Measurements from ENCODE around the gene KTN1.

KTN1 gene

DNA sequence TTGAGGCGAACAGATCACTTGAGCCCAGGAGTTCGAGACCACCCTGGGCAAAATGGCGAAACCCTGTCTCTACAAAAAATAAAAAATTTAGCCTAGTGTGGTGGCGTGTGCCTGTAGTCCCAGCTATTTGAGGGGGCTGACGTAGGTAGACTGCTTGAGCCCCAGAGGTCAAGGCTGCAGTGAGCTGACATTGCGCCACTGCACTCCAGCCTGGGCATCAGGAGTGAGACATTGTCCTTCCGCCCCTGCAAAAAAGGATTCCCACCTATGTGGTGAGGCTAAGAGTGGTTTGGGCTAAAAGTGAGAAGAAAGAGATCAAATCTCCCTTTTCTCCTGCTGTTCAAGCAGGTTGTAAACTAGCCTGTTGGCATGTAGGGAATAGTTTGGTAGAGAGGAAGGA is 5.0 kb upstream of the KTN1 start:
- DNase-seq, result no peak

DNA sequence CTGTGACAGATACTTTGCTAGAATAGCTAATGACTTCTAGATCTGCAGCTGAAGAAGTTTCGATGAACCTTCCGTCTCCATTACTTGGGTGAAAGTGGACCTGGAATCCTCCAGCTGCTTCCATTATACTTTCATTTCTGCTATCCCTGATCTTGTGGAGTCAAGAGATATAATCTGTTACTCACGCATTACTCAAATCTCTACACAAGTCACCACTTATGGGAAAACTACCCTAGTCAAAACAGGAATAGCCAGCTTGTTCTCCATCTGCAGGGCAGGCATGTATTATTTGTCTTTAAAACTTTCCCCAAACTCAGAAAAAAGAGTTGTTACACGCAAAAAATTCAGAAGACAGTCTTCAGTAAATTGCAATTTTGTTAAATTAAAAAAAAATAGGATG is 2.8 kb upstream of the KTN1 start:
- DNase-seq, result no peak

DNA sequence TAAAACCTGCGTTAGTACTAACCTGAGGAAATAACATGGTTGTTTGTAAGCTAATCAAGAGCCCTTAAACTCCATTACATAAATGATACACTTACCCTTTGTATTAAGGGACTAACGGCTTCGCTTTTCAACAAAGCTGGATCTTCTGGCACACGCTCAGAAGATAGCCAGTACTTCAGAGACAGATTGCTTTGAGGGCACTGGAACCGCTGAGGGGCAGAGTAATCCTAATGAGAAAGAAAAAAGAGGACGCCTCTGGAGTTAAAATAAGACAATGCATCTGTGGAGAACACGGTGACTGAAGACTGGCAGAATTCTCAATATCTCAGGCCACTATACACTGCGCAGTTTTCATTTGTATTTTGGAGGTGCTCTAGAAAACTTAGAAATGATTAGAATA is 1.5 kb upstream of the KTN1 start:
- peak in 1 of 58 donors; percentile 2 for DNase-seq

DNA sequence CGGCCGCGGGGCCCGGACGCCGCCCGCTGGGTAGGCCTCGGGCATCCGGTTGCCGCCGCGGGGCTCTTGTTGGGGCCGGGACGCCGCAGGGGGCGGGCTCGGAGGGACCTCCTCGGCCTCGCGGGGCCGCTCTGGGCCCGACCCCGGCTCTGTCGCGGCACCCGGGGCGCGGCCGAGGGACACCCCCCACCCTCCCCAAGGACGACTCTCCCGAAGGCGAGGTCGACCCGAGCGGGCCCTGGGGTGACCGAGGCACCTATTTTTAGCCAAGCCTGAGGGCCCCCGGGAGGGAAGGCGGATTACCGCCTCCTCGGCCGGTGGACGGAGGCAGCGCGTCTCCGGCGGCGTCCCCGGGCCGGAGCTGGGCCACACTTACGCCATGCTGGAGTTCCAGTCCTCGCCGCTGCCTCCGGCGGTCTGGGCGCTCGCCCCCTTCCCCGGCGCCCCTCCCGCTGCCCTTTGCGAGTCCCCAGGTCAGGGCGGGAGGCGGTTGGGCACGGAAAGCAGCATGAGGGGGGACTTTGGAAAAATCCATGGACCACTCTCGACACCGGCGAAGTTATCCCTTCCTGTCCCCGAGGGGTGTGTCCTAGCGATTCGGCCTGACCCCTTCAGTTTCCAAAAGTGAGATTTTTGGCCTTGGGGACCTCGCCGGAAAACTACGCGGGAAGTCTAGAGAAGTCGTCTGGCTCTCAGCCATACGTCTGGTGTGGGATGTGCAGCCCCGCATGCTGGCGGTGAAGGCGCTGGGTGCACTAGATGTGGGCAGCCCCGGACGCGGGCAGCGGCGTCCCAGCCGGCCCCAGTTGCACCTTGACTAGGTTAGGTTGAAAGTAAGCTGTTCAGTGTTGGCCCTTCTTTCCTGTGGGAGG is 699 bp downstream of the KTN1 start:
- peak in 38 of 58 donors; percentile 7 to 66 (median 46) for DNase-seq

DNA sequence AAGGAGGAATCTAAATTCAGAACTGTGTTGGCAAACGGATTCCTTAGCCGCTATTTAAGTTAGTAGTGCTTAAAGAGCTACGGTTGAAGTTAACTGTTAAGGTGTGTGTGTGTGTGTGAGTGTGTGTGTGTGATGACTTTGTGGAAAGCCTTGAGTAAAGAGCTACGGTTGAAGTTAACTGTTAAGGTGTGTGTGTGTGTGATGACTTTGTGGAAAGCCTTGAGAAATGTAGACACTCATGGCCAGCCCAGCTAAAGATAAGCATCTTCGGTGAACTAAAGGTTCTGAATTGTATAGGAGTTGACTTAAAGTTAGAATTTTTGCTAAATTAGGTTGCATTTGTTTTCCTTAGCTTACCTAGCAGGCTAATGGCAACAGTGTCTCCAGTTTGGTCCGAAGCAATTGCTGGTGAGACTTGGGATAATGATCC is 1.4 kb downstream of the KTN1 start:
- no peak for DNase-seq

DNA sequence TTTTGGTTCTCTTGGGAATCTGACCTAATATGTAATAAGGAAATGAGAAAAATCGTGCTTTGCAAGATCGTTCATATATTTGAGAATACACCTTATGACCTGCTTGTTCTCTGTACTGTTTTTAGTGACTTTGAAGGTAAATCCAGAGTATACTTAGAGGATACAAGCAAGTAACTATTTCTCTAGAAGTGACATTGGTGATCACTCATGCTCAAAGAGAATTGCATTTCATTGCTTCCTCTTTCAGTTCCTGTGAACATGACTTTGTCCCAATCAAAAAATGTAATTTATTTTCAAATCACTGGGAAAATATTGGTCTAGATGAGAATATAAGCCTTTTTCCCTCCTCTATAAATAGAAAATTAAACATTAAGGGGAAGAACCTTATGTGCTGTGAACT is 2.7 kb downstream of the KTN1 start:
- no peak for DNase-seq

DNA sequence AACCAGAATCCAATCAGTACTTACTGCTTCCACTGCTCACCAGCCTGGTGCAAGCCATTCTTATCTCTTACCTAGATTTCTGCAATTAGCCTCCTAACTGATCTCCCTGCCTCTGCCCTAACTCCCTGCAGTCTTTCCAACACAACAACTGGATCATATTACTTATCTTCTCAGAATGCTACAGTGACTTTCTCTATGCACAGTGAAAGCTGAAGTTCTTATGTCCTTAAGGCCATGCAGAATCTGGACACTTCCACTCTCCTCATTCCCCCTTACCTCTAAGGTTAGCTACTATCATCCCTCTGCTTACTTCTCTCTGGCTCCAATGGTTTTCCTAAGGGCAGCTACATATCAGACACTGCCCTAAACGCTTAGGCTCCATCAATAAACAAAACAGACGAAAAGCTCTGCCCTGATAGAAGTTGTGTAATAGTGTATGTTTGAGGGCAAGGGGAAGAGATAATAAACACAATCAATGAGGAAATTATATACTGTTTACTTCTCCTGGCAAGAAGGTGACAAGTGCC is 4.0 kb downstream of the KTN1 start:
- DNase-seq, result no peak

DNA sequence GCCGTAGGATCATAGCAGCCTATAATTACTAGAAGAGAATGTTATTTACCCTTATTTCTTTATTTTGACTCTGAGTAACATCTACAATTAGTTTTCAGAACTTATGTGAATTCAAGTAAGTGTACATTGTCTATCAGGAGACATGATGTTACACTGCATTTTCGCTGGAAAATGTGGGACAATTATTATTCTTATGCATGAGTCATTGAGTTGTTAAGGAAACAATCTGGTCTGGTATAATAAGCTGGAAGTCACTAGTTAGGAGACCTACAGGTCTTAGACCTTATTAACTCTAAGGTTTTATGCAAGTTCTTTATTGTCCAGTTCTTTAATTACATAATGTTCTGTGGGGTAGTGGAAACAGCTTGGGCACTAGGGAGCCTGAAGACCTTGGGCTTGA is 5.8 kb downstream of the KTN1 start:
- DNase-seq, result no peak

DNA sequence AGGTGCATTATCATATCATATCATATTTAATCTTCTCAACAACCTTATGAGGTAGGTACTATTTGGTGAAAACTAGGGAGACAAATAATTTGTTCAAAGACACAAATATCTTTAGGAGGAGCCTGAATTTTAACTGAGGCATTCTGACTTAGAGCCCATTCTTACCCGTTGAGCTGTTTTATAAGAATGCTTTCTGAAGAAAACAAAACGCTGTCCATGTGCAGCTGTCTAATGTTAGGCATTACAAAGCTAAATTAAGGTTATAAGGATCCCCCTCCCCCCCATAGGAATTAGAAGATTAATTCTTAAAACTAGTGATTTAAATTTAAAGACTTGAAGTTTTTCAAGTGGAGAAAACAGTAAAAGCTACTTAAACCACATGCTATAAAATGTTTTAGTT is 6.4 kb downstream of the KTN1 start:
- DNase-seq, result no peak

DNA sequence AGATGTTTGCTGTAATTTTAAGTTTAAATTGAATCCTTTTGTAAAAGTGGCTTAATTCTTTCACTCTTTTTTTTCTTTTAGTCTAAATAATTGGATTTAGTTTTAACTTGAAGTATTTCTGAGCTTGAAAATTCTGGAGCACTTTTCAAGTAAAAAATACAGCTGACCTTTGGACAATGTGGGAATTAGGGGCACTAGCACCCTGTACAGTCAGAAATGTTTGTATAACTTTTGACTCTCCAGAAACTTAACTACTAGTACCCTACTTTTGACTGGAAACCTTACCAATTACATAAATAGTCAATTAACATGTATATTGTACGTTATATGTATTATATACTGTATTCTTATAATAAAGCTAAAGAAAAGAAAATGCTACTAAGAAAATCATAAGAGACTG is 7.8 kb downstream of the KTN1 start:
- DNase-seq, result no peak

DNA sequence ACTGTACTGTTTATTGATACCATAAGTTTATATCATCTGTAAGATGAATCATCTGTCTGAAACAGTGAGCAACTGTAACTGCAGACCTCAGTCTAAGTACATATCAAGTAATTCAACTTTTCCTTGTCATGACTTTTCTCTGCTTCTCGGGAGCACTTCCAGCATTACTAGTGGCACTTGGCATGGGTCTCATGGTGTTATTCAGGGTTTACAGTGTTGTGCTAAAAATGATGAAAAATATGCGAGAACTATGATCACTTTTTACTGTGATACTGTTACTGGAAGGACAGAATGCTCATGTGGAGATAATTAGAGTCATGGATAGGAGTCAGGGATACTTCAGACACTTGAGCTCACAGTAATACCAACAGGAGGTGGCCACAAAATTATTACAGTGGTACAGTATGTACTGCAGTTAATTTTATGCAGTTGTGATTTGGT is 8.3 kb downstream of the KTN1 start:
- DNase-seq, result no peak

DNA sequence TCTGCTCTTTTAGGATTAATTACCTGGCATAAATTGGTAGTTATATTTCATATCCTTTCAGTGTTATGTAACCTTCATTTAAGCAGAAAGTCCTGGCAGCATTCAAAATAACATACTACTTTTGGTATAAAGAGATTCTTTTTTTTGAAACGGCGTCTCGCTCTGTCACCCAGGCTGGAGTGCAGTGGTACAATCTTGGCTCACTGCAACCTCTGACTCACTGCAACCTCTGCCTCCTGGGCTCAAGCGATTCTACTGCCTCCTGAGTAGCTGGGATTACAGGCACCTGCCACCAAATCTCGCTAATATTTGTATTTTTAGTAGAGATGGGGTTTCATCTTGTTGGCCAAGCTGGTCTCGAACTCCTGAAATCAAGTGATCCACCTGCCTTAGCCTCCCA is 9.2 kb downstream of the KTN1 start:
- DNase-seq, result no peak

DNA sequence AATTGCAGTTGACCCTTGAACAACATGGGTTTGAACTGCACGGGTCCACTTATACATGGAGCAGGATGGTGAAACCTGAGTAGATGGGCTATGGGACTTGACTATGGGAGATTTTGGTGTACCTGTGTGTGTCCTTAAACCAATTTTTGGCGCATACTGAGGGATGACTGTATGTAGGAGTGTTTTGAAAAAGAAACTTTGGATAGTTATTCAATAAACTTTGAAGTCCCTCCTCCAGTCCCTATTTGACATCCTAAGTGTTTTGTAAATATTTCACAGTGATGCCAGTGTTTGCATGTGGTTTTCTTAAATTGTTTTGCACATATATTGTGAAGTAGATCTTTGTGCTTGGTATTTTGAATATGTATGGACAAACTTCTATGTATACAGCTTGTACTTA is 12.4 kb downstream of the KTN1 start:
- DNase-seq, result no peak

DNA sequence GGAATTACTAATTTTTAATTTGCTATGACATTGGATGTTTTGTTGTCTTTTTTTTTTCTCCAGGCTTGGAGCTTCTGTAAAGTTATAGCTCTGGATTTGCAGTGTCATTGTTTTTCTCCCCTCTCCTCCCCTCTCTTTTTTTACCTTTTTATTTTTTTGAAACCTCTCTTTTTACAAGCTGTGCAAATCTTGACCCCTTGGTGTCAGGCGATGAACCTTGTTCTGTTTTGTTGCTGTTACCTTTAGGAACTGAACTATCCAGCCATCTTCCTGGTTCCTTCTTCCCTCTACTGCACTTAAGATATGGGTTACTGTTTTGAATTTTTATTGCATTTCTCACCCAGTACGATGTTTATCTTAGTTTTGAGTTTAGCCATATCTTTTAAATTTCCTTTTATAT is 13.7 kb downstream of the KTN1 start:
- DNase-seq, result no peak

DNA sequence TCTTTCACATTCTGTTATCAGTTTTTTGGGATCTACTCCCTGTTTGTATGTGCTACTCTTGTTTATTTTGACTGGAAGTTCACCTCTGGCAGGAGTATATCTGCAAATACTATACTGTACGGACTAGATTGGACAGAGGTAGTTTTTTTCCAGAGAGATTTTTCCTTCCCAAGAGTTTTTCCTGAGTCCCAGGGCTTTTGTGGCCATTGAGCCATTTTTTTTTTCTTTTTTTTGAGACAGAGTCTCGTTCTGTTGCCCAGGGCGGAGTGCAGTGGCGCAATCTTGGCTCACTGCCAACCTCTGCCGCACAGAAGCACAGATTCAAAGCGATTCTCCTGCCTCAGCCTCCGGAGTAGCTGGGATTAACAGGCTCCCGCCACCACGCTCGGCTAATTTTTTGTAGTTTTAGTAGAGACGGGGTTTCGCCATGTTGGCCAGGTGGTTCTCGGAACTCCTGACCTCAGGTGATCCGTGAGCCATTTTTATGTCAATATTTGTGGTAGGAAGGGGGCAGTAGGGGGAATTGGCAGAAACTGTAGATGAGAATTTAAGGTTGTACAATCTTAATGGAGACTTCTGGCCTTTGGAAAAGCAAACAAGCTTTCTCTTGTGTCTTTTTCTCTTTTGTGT is 19.4 kb downstream of the KTN1 start:
- DNase-seq, result no peak

DNA sequence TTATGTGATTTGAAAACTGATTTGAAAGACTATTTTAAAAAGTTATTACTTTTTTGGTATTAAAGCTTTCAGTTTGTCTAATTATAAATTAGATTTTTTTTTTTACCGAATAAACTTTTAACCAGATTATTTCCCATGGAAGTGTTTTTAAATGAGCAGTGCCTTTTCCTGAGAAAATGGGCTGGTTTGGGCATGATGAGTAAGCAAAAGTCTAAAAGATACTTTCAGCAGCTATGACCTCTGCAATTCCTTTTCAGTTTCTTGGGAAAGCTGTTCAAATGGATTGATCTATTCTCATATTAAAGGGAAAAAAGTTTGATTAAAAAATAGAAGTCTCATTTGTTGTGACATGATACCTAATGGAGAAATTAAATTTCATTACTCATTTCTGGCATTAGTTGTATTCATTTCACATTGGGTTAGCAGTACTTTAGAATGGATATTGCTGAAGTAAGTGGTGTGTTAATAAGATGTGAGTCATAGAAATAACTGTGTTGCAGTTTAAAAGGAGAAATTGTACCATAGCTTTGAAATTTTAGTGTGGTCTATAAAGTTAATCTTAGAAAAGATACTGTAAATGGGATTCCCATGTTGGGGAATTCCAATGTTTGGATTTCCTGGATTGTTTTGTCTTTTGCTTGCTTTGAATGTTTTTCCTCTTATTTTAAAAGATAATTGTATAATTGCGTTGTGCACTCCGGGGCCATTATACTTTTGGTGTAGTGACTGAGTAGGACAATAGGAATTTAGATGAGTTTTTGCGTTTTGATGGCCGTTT is 21.0 kb downstream of the KTN1 start:
- DNase-seq, result no peak

DNA sequence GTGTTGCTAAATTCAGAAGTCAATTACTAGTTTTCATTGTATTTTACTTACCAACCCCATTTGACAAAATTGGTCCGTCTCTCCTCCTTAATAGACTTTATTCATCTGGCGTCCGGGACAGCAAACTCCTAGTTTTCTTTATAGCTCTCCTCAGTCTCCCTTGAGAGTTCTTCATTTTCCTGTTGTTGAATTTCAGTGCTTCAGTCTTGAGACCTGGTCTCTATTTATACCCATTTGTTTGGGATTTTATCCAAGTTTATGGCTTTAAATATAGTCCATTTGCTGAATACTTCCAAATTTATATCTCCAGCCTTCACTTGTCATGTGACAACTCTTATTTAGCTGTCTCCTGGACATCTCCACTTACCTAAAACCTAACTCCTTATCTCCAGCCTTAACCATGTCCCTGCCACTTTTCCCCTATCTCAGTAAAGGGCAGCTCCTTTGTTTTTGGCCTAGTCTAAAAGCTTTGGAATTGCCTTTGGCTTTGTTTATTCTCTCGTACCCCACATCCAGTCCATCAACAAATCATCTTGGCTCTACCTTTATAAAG is 23.5 kb downstream of the KTN1 start:
- DNase-seq, result no peak

DNA sequence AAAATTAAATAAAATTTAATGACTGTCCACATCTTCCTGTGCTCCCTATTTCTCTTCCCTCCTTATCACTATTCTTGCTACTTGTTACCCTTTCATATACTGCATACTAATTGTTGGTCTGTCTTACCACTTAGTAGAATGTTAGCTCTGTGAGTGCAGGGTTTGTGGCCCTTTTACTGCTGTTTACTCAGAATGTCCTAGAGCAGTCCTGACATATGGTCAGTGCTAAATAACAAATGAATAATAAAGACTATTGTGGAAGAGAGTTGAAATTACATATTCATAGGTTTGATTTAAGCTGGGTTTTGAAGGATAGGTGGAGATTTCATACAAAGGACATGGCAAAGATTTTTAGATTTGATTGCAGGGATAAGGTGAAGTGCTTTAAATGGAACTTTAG is 24.5 kb downstream of the KTN1 start:
- DNase-seq, result no peak

DNA sequence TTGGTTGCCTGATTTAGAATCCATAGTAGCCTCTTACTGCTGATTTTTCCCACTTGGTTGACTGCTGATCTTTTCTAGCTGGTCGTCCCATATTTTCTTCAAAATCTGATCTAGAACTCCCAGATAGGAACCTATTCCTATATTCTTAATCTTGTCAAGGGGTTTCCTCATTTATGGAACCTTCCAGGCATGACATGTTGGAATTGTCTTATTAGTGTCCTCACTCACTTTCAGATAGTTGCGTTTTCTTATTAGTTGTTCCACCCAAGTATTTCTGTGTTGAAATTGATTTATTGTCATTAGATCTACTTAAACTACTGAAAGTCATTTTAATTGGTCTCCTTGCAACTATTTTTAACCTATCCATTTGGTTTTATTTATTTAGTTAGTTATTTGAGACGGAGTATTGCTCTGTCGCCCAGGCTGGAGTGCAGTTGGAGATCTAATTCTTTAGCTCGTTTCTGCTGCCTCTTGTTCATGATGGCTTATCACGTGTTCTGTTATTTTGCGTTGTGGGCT is 25.0 kb downstream of the KTN1 start:
- DNase-seq, result no peak

DNA sequence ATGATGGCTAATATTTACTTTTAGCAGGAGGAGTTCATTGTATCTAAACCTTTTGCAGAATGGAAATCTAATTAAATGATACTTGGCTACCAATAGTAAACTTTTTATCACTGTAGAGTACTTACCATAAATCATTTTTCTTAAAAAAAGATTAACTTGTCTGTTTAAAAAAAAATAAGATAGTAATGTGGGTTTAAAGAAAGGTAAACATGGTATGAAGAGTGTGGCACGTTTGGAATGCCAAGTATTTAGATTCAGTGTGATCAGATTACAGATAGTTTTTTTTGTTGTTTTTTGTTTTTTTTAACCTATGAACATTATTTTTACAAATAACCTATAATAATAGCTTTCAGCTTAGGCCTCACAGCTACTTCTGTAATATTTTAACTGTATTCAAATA is 25.8 kb downstream of the KTN1 start:
- no peak for DNase-seq

DNA sequence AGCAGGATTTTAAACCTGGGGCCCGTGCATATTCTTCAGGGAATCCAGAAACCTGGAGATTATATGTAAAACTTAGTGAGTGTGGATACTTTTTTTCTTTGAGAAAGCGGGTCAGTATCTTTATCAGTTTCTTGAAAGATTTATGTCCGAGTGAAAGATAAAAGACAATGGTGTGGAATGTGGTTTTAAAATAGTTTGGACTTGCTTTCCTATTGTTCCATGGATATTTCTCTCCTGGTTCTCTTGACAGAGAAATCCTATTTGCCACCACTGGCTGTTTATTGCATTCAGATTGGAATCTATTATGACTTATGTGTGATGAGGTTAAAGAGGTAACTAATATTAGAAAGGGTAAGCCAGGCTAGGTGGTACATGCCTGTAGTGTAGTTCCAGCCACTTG is 27.4 kb downstream of the KTN1 start:
- no peak for DNase-seq

Measured in anterior cingulate cortex (tissue), 58 donors.